Left ventricle myocardium superior (tissue), 1 donor: ENCODE measurements around the gene AQP1. TPM values are rescaled to one million over a fixed set of nuclear protein-coding genes. Genes with fewer than 3 reads are reported as not detected.

Source experiments
- ATAC-seq: fragments of 200-7000 bp; cut with Tn5 transposase; one replicate; pipeline ENCODE4 v1.9.1; 2020; ENCODE audit warnings: mild to moderate bottlenecking, moderate library complexity
- DNase-seq: peaks from one replicate; pipeline ENCODE4 v3.0.0-alpha.2; 2020
- intact Hi-C: fragments of 100-400 bp; cut with micrococcal nuclease; formaldehyde crosslinking; loops from one replicate; pipeline ENCODE4 v1.11.0; 2022
- total RNA-seq: library from RNA; stranded (reverse); fragmentation: NEBNext Ultra II Directional; extraction: Animal tissue kit (Norgen Biotek cat#: 25700); gene quantifications from one replicate; pipeline ENCODE4 v1.2.1, GENCODE V29; 2021
- donor health status: DM: no; HTN: yes; CAD: no; lungs with severe emphysema.

The AQP1 gene
- total RNA-seq, 1 donor from 2014 or later: 323 TPM

- ATAC-seq: no peak
- no peak for DNase-seq
- intact Hi-C loops: no loop called here
These were observed 31.4 kb upstream of the AQP1 start for GRCh38 chr7:30880125-30880720.

DNA sequence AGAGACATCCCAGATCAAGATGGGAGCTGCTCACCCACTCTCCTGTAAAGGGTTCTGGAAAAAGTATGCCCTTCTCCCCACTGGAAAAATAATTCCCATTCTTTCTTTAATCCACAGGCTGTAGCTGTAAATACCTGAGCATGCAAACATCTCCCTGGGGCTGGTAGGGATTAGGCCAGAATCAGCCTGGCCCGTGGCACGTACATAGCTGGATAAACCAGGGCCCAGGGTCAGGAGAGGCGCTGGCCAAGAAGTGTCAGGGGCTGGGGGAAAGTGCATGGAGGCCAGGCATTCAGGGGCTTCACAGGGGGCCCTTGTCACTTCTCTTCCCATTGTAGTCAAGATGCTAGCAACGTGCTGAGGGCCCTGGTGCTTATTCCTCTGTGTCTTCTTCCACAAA lies 30.7 kb upstream of the AQP1 start:
- DNase-seq (no peak), ATAC-seq (no peak)
- intact Hi-C loops: no loop called here

DNA sequence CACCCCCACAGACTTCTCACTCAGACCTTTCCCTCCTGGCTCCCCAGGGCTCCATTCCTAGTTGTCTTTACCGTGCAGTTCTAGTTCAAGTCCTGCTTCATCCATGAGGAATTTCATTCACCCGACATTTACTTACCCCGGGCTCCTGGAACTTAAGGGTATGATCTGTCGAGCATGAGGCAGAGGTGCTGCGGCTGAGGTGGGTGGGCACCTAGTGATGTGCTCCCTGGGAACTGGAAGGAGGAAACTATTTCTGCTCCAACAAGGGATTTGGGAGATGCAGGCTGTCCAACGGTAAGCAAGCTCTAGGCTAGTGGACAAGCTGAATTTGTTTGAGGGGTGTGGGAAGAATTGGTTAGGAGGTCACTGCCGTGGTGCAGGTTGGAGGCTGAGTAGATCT lies 30.2 kb upstream of the AQP1 start:
- DNase-seq (no peak), ATAC-seq (no peak)
- intact Hi-C loops: no loop called here

DNA sequence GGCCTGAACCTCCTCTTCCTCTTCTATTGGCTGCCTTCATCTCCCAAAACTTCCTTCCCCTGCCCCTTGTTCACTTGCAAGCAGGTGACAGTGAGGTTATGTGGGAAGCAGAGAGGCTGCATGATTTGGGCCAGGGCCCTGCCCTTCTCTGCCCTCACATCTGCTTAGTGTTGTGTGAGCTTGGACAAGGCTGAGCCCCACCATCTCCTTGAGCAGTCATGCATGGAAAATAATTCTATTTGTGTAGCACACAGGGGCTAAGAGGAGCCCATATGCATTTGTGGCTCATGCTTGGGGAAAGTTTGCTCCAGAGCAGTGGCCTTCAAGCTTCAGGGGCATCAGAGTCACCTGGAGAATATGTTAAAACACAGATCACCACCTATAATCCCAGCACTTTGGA lies 26.8 kb upstream of the AQP1 start:
- DNase-seq: no peak
- ATAC-seq: no peak
- intact Hi-C loops: no loop called here

GRCh38 chr7:30886608-30887011 lies 25.0 kb upstream of the AQP1 start:
- DNase-seq (no peak), ATAC-seq (no peak)
- intact Hi-C loops: no loop called here

GRCh38 chr7:30887464-30887872 lies 24.2 kb upstream of the AQP1 start:
- intact Hi-C loops: no loop called here
- DNase-seq: no peak

DNA sequence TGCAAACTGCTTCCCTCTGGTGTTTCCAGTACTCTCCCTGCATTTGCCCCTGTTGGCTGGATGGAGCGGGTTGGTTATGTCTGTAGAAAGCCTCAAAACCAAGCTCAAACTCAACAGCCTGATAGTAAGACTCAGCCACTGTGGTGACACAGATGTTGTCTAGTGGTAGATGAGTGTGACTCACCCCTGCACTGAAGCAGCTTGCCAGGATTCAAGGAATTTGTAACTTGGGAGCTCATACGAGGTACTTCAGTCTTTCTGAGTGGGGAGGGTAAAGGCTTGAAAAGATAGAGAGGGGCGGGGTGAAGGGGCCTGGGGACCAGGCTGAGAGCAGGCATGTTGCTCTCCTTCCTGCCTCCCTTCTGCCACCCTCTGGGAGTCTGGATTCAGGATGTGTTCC lies 22.9 kb upstream of the AQP1 start:
- intact Hi-C loops: no loop called here
- no peak for DNase-seq
- peak; percentile 65 for ATAC-seq

More at GRCh38 chr7:30887464-30887872, 24.2 kb upstream of the AQP1 start:
- ATAC-seq: no peak

DNA sequence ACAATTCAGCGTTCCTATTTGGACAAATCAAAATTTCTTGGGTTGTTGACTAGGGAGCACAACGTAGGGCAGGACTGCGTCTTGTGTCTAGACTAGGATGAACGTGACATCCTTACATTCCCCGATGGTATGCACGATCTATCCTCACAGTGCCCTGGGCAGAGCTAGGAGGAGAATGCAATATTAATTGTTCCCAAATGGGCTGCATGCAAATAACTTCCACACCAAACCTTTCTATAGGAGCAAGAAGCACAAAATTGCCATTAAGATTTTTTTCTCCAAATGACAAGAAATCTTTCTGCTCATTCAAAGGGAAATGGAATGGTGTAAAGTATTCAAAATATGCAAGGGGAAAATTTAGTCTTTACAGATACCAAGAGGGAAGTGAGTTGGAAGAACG lies 21.4 kb upstream of the AQP1 start:
- DNase-seq (no peak), ATAC-seq (no peak)
- intact Hi-C loops: no loop called here

DNA sequence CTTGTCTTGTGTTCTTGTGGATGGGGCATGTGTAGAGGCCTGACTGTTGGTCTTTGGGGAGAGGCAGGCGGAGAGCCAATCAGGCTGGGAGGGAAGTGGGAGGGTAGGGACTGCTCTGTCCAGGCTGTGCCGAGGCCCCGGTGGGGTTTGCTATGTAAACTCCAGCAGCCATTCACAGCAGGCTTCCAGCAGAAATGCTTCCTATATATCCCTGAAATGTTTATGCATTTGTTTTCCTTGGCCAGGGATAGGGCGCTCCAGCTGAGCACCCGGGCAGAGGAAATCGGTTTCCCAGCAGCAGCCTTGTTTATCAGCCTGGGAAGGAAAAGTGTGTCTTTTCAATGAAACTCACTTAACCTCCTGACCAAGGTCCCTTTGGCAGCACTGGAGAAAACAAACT lies 18.3 kb upstream of the AQP1 start:
- peak; percentile 65 for ATAC-seq

GRCh38 chr7:30894009-30894408 lies 17.6 kb upstream of the AQP1 start:
- DNase-seq: no peak
- intact Hi-C loops: no loop called here
- no peak for ATAC-seq

More for the DNA sequence above, 18.3 kb upstream of the AQP1 start:
- DNase-seq: peak; percentile 72
- intact Hi-C loops: no loop called here

DNA sequence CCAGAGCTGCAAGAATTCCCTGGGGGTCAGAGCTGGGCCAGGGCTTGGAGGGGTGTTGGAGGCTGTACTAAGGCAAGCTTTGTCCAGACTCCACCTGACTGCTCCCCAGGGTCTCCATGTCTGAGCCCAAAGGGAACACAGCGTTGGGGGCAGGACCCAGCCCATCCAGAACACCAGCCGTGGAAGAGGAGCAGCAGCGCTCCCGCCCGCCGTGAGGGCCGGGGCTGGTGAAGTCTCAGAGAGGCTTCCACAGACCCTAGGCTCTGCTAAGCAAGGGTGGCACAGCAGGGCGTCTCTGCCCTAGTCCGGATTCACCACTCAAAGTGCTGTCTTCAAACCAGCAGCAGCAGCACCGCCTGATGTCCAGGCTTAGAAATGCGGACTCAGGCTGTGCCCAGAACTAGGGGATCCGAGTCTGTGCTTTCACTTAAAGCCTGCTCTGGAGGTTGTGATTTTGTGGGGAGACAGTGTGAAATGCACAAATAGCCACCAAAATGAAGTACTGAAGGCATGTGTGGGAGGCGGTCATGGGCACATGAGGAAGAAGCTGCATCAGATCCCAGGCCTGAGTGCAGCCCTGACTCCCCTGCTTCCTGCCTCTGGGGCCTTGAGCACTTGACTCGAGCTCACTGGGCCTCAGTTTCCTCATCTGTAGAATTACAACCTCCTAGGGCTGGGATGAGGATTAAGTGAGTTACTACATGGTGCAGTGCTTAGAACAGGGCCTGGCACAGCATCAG lies 16.6 kb upstream of the AQP1 start:
- DNase-seq: no peak
- intact Hi-C loops: no loop called here
- no peak for ATAC-seq

DNA sequence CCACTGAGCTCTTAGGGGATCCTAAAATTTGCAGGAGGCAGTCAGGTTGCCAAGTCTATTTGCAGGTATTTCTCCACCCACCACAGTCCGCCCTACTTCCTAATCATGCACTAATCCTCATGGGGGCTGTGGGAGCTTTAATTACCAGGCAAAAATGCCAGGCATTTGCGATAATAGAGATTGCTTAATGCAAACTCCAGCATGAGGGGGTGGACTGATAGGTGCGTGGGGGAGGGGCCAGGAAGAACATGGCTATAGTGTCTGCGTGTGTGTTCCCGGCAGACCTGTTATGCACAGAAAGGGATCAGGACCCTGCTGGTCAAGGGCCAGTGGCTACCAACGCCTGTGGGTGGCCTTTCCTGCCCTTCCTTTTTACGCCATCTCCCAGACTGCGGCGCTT lies 15.6 kb upstream of the AQP1 start:
- intact Hi-C loops: no loop called here
- no peak for ATAC-seq
- no peak for DNase-seq

- intact Hi-C loops: no loop called here
- DNase-seq: no peak
- peak; percentile 51 for ATAC-seq
These were observed 14.6 kb upstream of the AQP1 start for GRCh38 chr7:30896783-30897637.

DNA sequence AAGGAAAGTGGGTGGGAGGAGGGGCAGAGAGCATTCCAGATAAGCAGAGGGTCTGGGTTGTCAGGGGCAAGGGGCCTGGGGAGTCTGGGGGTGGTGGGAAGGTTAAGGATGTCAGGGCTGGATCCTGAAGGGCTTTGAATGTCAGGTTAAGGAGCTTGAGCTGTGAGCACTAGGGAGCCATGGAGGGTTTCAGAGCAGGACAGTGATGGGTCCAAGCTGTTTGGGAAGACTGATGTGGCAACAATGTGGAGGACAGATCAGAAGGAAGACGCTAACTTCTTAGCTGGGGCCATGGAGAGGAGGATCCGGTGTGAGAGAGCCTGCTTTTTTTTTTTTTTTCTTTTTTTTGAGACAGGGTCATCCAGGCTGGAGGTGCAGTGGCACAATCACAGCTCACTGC lies 13.9 kb upstream of the AQP1 start:
- ATAC-seq: no peak

DNA sequence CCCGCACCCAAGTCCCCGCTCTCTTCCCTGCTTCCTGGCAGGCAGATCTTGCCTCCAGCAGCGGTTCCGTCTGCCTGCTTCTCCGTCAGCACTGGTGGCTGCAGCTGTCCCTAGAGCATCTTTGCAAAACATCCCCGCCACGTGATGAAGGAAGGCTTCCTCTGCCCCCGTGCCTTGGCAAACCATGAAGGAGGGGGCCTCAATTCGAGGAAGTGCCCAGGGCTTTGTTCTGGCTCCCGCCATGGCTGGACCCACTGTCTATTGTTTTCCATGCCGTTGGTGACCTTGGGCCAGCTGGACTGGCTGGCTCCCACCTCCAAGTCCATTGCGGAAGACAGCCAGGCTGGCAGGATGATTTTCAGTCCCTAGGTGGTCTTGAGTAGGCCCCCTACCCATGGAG lies 13.2 kb upstream of the AQP1 start:
- DNase-seq (no peak), ATAC-seq (no peak)
- intact Hi-C loops: no loop called here

More for the DNA sequence above, 13.9 kb upstream of the AQP1 start:
- DNase-seq: no peak
- intact Hi-C loops: no loop called here

- intact Hi-C loops: no loop called here
- DNase-seq (no peak), ATAC-seq (no peak)
These were observed 12.6 kb upstream of the AQP1 start for GRCh38 chr7:30899066-30899465.

DNA sequence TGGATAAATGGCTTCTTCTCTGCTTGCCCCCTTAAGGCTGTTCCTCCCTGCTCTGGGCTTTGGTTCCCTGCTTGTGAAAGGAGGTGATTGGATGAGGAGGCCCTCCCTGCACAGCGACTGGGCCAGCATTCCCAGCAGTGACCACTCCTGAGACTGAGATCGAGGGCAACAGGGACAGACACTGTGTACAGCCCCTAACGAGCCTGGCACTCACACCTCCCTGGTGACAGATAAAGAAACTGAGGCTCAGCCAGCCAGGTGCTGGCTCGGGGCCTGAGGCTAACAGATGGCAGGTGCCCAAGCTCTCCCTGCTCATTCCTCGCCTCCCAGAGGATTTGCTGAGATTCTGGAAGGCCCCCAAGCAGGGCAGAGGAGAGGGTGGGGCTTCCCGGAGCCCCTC lies 12.0 kb upstream of the AQP1 start:
- intact Hi-C loops: no loop called here
- ATAC-seq (peak; percentile 51), DNase-seq (no peak)

DNA sequence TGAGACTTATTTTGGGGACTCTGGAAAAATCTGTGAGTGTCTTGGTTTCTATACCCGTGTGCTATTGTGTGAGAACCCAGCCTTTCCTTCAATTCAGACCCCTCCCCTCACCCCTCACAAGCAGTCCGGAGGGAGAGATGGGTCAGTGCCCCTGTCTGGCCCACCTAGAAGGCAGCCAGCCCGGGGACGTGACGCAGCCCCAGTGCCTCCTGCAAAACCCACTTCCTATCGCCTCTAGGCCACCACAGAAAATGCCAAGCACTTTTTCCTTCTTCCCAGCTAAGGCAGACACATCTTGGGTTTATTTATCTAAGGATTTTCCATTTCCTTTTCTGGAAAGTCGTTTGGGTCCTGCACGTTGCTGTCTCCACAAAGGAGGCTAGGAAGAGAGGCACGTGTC lies 11.6 kb upstream of the AQP1 start:
- ATAC-seq (peak; percentile 3), DNase-seq (no peak)
- intact Hi-C loops: no loop called here

DNA sequence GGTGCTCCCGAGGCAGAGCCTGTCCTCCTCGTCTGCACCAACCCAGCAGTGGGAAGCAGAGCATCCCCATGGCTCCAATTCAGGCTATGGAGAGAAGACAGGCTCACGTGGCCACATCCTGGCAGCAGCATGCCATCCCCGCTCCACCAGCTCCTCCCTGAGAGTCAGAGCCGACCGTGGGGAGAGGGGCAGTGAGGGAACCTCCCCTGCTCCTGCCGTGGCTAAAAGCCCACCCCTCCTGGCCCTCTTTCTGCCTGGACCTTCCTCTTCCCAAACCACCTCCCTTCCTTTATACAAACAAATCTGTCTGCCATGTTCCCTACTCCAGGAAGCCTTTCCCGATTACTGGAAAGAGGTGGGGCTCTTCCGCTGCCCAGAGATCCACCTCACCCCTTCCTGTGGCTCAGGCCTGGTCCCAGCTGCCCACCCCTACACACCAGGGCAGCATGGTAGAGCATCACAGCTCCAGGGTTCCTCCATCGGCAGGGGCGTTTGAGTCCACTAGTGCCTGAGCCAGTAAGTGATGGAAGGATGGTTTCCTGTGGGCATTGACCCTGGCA lies 10.8 kb upstream of the AQP1 start:
- intact Hi-C loops: no loop called here
- ATAC-seq (peak; percentile 4), DNase-seq (no peak)

- DNase-seq: no peak
- ATAC-seq: no peak
- intact Hi-C loops: no loop called here
These were observed 9.8 kb upstream of the AQP1 start for GRCh38 chr7:30901856-30902255.
